NCI-H2107 treated with DMSO at 0.1 percent for 48 hours (cell line): ENCODE measurements around the gene ISOC1.

ENCODE experiments used
- DNase-seq: peaks from one replicate; lab custom pipeline; 2025; ENCODE audit not compliant: unreplicated experiment; lab: John Stamatoyannopoulos, UW

The ISOC1 gene

GRCh38 chr5:129094924-129095899 lies 663 bp downstream of the ISOC1 start:
- no peak for DNase-seq

- no peak for DNase-seq
These were observed 1.9 kb downstream of the ISOC1 start for GRCh38 chr5:129096382-129096991.

GRCh38 chr5:129097498-129098296 lies 3.1 kb downstream of the ISOC1 start:
- DNase-seq, result no peak

- no peak for DNase-seq
These were observed 4.1 kb downstream of the ISOC1 start for GRCh38 chr5:129098488-129099183.

GRCh38 chr5:129099184-129099569 lies 4.6 kb downstream of the ISOC1 start:
- no peak for DNase-seq

GRCh38 chr5:129101794-129102193 lies 7.2 kb downstream of the ISOC1 start:
- no peak for DNase-seq

GRCh38 chr5:129103397-129103796 lies 8.8 kb downstream of the ISOC1 start:
- no peak for DNase-seq

- no peak for DNase-seq
These were observed 10.4 kb downstream of the ISOC1 start for GRCh38 chr5:129104915-129105455.

- no peak for DNase-seq
These were observed 13.1 kb downstream of the ISOC1 start for GRCh38 chr5:129107637-129108036.

GRCh38 chr5:129110742-129111141 lies 16.2 kb downstream of the ISOC1 start:
- no peak for DNase-seq

GRCh38 chr5:129111351-129111750 lies 16.8 kb downstream of the ISOC1 start:
- no peak for DNase-seq

- DNase-seq, result no peak
These were observed 17.7 kb downstream of the ISOC1 start for GRCh38 chr5:129112295-129112694.

- no peak for DNase-seq
These were observed 19.3 kb downstream of the ISOC1 start for GRCh38 chr5:129113867-129114266.

- DNase-seq, result no peak
These were observed 20.1 kb downstream of the ISOC1 start for GRCh38 chr5:129114539-129115193.

GRCh38 chr5:129115680-129116079 lies 21.1 kb downstream of the ISOC1 start:
- DNase-seq, result no peak

- no peak for DNase-seq
These were observed 22.2 kb downstream of the ISOC1 start for GRCh38 chr5:129116797-129117196.

- no peak for DNase-seq
These were observed 23.9 kb downstream of the ISOC1 start for GRCh38 chr5:129118405-129118804.

GRCh38 chr5:129118826-129119225 lies 24.3 kb downstream of the ISOC1 start:
- no peak for DNase-seq

GRCh38 chr5:129120158-129120581 lies 25.6 kb downstream of the ISOC1 start:
- no peak for DNase-seq

- no peak for DNase-seq
These were observed 28.0 kb downstream of the ISOC1 start for GRCh38 chr5:129122560-129122959.
